GM21515 (cell line): ENCODE results near the gene ZNF777.
"Not testable (repeated sequence)": the region's sequence is repeated elsewhere in the genome, so short reads cannot be mapped to it uniquely, and the experiment has no call there.

Source experiments
- ATAC-seq: cut with Tn5 transposase; IDR thresholded peaks from one replicate; pipeline ENCODE4 v1.9.1; 2021; ENCODE audit not compliant: unreplicated experiment

ZNF777 gene

GRCh38 chr7:149460493-149461277 lies at the start of gene ZNF777:
Gene ZNF777, minus strand, starts transcription at chr7:149461062. Its CDS starts 5,040 bp downstream, at chr7:149456022.
- ATAC-seq: peak; percentile 96

- ATAC-seq: no peak
These were observed 49.4 kb upstream of the ZNF777 start for GRCh38 chr7:149510248-149510647.

GRCh38 chr7:149509774-149510173 lies 48.9 kb upstream of the ZNF777 start:
- ATAC-seq: no peak

GRCh38 chr7:149505551-149505950 lies 44.7 kb upstream of the ZNF777 start:
- ATAC-seq: no peak

GRCh38 chr7:149501651-149502050 lies 40.8 kb upstream of the ZNF777 start:
- no peak for ATAC-seq

GRCh38 chr7:149500910-149501309 lies 40.0 kb upstream of the ZNF777 start:
- no peak for ATAC-seq

GRCh38 chr7:149500201-149500600 lies 39.3 kb upstream of the ZNF777 start:
- no peak for ATAC-seq

GRCh38 chr7:149498811-149499210 lies 37.9 kb upstream of the ZNF777 start:
- ATAC-seq: no peak

- peak; percentile 97 for ATAC-seq
These were observed 36.8 kb upstream of the ZNF777 start, which contains the start of gene ZNF746 for GRCh38 chr7:149497467-149498261. Gene ZNF746, minus strand, starts transcription at chr7:149497809. Its CDS starts 273 bp downstream, at chr7:149497536.

GRCh38 chr7:149496642-149497391 lies 36.0 kb upstream of the ZNF777 start:
- ATAC-seq: peak; percentile 41

- no peak for ATAC-seq
These were observed 35.2 kb upstream of the ZNF777 start for GRCh38 chr7:149495785-149496641.

- no peak for ATAC-seq
These were observed 34.0 kb upstream of the ZNF777 start for GRCh38 chr7:149494738-149495368.

GRCh38 chr7:149493975-149494374 lies 33.1 kb upstream of the ZNF777 start:
- not testable (repeated sequence) for ATAC-seq

- ATAC-seq: no peak
These were observed 32.5 kb upstream of the ZNF777 start for GRCh38 chr7:149493366-149493765.

GRCh38 chr7:149490083-149490760 lies 29.4 kb upstream of the ZNF777 start:
- ATAC-seq: no peak

- ATAC-seq: no peak
These were observed 28.6 kb upstream of the ZNF777 start for GRCh38 chr7:149489391-149490024.

- no peak for ATAC-seq
These were observed 18.7 kb upstream of the ZNF777 start for GRCh38 chr7:149479568-149479967.

- no peak for ATAC-seq
These were observed 17.9 kb upstream of the ZNF777 start for GRCh38 chr7:149478754-149479153.
